ENCODE data around the gene SLC2A4RG. TPM values are rescaled to one million over a fixed set of nuclear protein-coding genes. Genes with fewer than 3 reads are reported as not detected.

The SLC2A4RG gene
- total and polyA plus RNA-seq, 2 of the 13 experiments (the other 11 are each of a cell fraction or from before 2014, with no cell fraction given): 91.4 to 95.9 TPM

GRCh38 chr20:63739130-63740069 is at the start of gene SLC2A4RG (continued):
- TF ChIP-seq TEAD2 (CRISPR knock-in tag; IDR thresholded peaks at IDR 0.05): 0 out of 2 replicates have a peak, but pooled peaks have one; percentile 81
- 0 out of 2 replicates have a peak, but pooled peaks have one; percentile 46 for TF ChIP-seq NFATC3 (CRISPR knock-in tag; IDR thresholded peaks at IDR 0.05)
- TF ChIP-seq KLF6 (CRISPR knock-in tag; IDR thresholded peaks at IDR 0.05): peak; percentile 86; the same call in 1 of the 2 replicates
- TF ChIP-seq POGZ (CRISPR knock-in tag; IDR thresholded peaks at IDR 0.05): 0 out of 2 replicates have a peak, but pooled peaks have one; percentile 8
- TF ChIP-seq NFE2 (CRISPR knock-in tag; IDR thresholded peaks at IDR 0.05): no peak
- TF ChIP-seq, protein P1, sequence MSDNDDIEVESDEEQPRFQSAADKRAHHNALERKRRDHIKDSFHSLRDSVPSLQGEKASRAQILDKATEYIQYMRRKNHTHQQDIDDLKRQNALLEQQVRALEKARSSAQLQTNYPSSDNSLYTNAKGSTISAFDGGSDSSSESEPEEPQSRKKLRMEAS (IDR thresholded peaks at IDR 0.05): peak; percentile 62; the same call in 1 of the 2 replicates
- no peak for TF ChIP-seq ZNF432 (CRISPR knock-in tag; IDR thresholded peaks at IDR 0.05; ENCODE audit: borderline replicate concordance)
- no peak for TF ChIP-seq SRF (IDR thresholded peaks at IDR 0.05; ENCODE audit: low read depth, low read length)
- peak; percentile 36 to 77; a peak in 3 of 4 replicates for TF ChIP-seq EP300 (IDR thresholded peaks at IDR 0.05; ENCODE audit: low read depth in 2 of 2, low read length in 2 of 2)
- TF ChIP-seq EP300 (CRISPR knock-in tag; IDR thresholded peaks at IDR 0.05; ENCODE audit: borderline replicate concordance): peak; percentile 80
- no peak for TF ChIP-seq GPN1 (CRISPR knock-in tag; IDR thresholded peaks at IDR 0.05; ENCODE audit: borderline replicate concordance)
- TF ChIP-seq AHR (CRISPR knock-in tag; IDR thresholded peaks at IDR 0.05): no peak; the same call in 1 of the 2 replicates
- TF ChIP-seq ZNF468 (CRISPR knock-in tag; IDR thresholded peaks at IDR 0.05): peak; percentile 76; the same call in 1 of the 2 replicates
- peak; percentile 95 for TF ChIP-seq ZBTB2 (CRISPR knock-in tag; IDR thresholded peaks at IDR 0.05; ENCODE audit: low read depth)
- TF ChIP-seq ETV6 (CRISPR knock-in tag; conservative IDR thresholded peaks at IDR 0.05): peak; percentile 93
- TF ChIP-seq FOSL1 (CRISPR knock-in tag; IDR thresholded peaks at IDR 0.05; ENCODE audit: borderline replicate concordance): peak; percentile 45; the same call in 1 of the 2 replicates
- TF ChIP-seq, protein P2, sequence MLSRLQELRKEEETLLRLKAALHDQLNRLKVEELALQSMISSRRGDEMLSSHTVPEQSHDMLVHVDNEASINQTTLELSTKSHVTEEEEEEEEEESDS (CRISPR knock-in tag; IDR thresholded peaks at IDR 0.05; ENCODE audit: borderline replicate concordance): 0 out of 2 replicates have a peak, but pooled peaks have one; percentile 67
- no peak for TF ChIP-seq CENPBD1 (CRISPR knock-in tag; IDR thresholded peaks at IDR 0.05; ENCODE audit: borderline replicate concordance, low read depth)
- TF ChIP-seq SKI (IDR thresholded peaks at IDR 0.05; ENCODE audit: partially characterized antibody): peak; percentile 94
- 0 out of 2 replicates have a peak, but pooled peaks have one; percentile 34 for TF ChIP-seq TGIF2 (CRISPR knock-in tag; IDR thresholded peaks at IDR 0.05)
- TF ChIP-seq CHCHD3 (CRISPR knock-in tag; IDR thresholded peaks at IDR 0.05): peak; percentile 64; the same call in 1 of the 2 replicates
- TF ChIP-seq ZFY (CRISPR knock-in tag; IDR thresholded peaks at IDR 0.05): peak; percentile 84
- TF ChIP-seq ZNF598 (CRISPR knock-in tag; IDR thresholded peaks at IDR 0.05; ENCODE audit: borderline replicate concordance): no peak; the same call in 1 of the 2 replicates
- TF ChIP-seq PLSCR1 (CRISPR knock-in tag; IDR thresholded peaks at IDR 0.05; ENCODE audit: borderline replicate concordance): no peak
- peak; percentile 64; the same call in 1 of the 2 replicates for TF ChIP-seq JUN (CRISPR knock-in tag; IDR thresholded peaks at IDR 0.05)
- no peak for TF ChIP-seq NBN (conservative IDR thresholded peaks at IDR 0.05)
- no peak for TF ChIP-seq ZNF326 (CRISPR knock-in tag; IDR thresholded peaks at IDR 0.05; ENCODE audit: borderline replicate concordance)
- peak; percentile 98 for TF ChIP-seq HNF4A (CRISPR knock-in tag; IDR thresholded peaks at IDR 0.05)

Data from HepG2 (cell line).